ENCODE measurements around the gene BCL2L13.
"Not testable (repeated sequence)": the region's sequence is repeated elsewhere in the genome, so short reads cannot be mapped to it uniquely, and the experiment has no call there.

The BCL2L13 gene

GRCh38 chr22:17695986-17696385, 57.4 kb downstream of the BCL2L13 start:
- DNase-seq (ENCODE audit: low read depth) = no peak

GRCh38 chr22:17697196-17697595, 58.6 kb downstream of the BCL2L13 start:
- DNase-seq (ENCODE audit: low read depth) = not testable (repeated sequence)

GRCh38 chr22:17698276-17698675, 59.7 kb downstream of the BCL2L13 start:
- not testable (repeated sequence) for DNase-seq (ENCODE audit: low read depth)

GRCh38 chr22:17698948-17699347, 60.4 kb downstream of the BCL2L13 start:
- no peak for DNase-seq (ENCODE audit: low read depth)

- peak; percentile 59 for DNase-seq (ENCODE audit: low read depth)
These were observed 61.3 kb downstream of the BCL2L13 start for GRCh38 chr22:17699696-17700340.

GRCh38 chr22:17700778-17701177, 62.2 kb downstream of the BCL2L13 start:
- no peak for DNase-seq (ENCODE audit: low read depth)

GRCh38 chr22:17703811-17704210, 65.3 kb downstream of the BCL2L13 start:
- peak; percentile 52 for DNase-seq (ENCODE audit: low read depth)

GRCh38 chr22:17705546-17705945, 67.0 kb downstream of the BCL2L13 start:
- peak; percentile 32 for DNase-seq (ENCODE audit: low read depth)

- DNase-seq (ENCODE audit: low read depth) = peak; percentile 98
These were observed 67.7 kb downstream of the BCL2L13 start for GRCh38 chr22:17705951-17706900.

- no peak for DNase-seq (ENCODE audit: low read depth)
These were observed 68.4 kb downstream of the BCL2L13 start for GRCh38 chr22:17706947-17707346.

- DNase-seq (ENCODE audit: low read depth) = peak; percentile 24
These were observed 69.0 kb downstream of the BCL2L13 start for GRCh38 chr22:17707526-17707925.

GRCh38 chr22:17710023-17710422, 71.5 kb downstream of the BCL2L13 start:
- no peak for DNase-seq (ENCODE audit: low read depth)

- peak; percentile 77 for DNase-seq (ENCODE audit: low read depth)
These were observed 73.9 kb downstream of the BCL2L13 start for GRCh38 chr22:17712441-17712840.

- DNase-seq (ENCODE audit: low read depth) = no peak
These were observed 78.0 kb downstream of the BCL2L13 start for GRCh38 chr22:17716529-17716928.

GRCh38 chr22:17717708-17718107, 79.2 kb downstream of the BCL2L13 start:
- peak; percentile 78 for DNase-seq (ENCODE audit: low read depth)

- DNase-seq (ENCODE audit: low read depth) = no peak
These were observed 81.4 kb downstream of the BCL2L13 start for GRCh38 chr22:17719911-17720310.

GRCh38 chr22:17724241-17724640, 85.7 kb downstream of the BCL2L13 start:
- DNase-seq (ENCODE audit: low read depth) = no peak

- DNase-seq (ENCODE audit: low read depth) = no peak
These were observed 86.3 kb downstream of the BCL2L13 start for GRCh38 chr22:17724678-17725499.

GRCh38 chr22:17725500-17725796, 86.9 kb downstream of the BCL2L13 start:
- no peak for DNase-seq (ENCODE audit: low read depth)

GRCh38 chr22:17726006-17726927, 87.7 kb downstream of the BCL2L13 start:
- DNase-seq (ENCODE audit: low read depth) = no peak

All from amniotic epithelial cell (primary cell).